Parathyroid adenoma (tissue), 2 donors: Measurements from ENCODE around the gene SCN4B.

Experiments
- H2AFZ ChIP-seq: fragments of 300-600 bp; sonication (generic); one replicate; pipeline ENCODE4 v1.7.0; 2017; ENCODE audit warnings: antibody characterized with exemption, mild to moderate bottlenecking
- H3K27ac ChIP-seq: fragments of 300-600 bp; sonication (generic); one replicate; pipeline ENCODE4 v1.7.0; 2017
- H3K27me3 ChIP-seq: fragments of 300-600 bp; sonication (generic); one replicate; pipeline ENCODE4 v1.7.0; 2017; ENCODE audit warnings: low read length; ENCODE audit not compliant: control insufficient read depth, insufficient read depth
- H3K36me3 ChIP-seq: fragments of 300-600 bp; sonication (generic); one replicate; pipeline ENCODE4 v1.7.0; 2017; ENCODE audit warnings: low read length; ENCODE audit not compliant: control insufficient read depth, insufficient read depth
- H3K4me1 ChIP-seq: fragments of 300-600 bp; sonication (generic); one replicate; pipeline ENCODE4 v1.7.0; 2017; ENCODE audit warnings: control low read depth
- H3K4me2 ChIP-seq: fragments of 300-600 bp; sonication (generic); one replicate; pipeline ENCODE4 v1.7.0; 2017; ENCODE audit warnings: low read length
- H3K4me3 ChIP-seq: fragments of 300-600 bp; sonication (generic); one replicate; pipeline ENCODE4 v1.7.0; 2017; ENCODE audit warnings: low read depth, low read length
- H3K79me2 ChIP-seq: fragments of 300-600 bp; sonication (generic); one replicate; pipeline ENCODE4 v1.7.0; 2017; ENCODE audit warnings: control low read depth
- H3K9ac ChIP-seq: fragments of 300-600 bp; sonication (generic); one replicate; pipeline ENCODE4 v1.7.0; 2017; ENCODE audit warnings: mild to moderate bottlenecking
- H3K9me3 ChIP-seq: fragments of 300-600 bp; sonication (generic); one replicate; pipeline ENCODE4 v1.7.0; 2017; ENCODE audit warnings: low read length; ENCODE audit not compliant: control insufficient read depth
- CTCF ChIP-seq: fragments of 300-600 bp; sonication (generic); IDR thresholded peaks from one replicate; pipeline ENCODE4 v1.7.0; 2017; ENCODE audit warnings: antibody characterized with exemption, mild to moderate bottlenecking
- donor health status: primary hyperparathyroidism.

Gene SCN4B

GRCh38 chr11:118120793-118121192, 31.8 kb downstream of the SCN4B start:
- H3K36me3 ChIP-seq, result no peaks in the 10 kb centered on the region
- H3K4me3 ChIP-seq, result no peak overlapping the region
- H3K4me1 ChIP-seq, result no peaks in the 10 kb centered on the region
- no peaks in the 10 kb centered on the region for H3K27me3 ChIP-seq
- no peak overlapping the region for H3K9ac ChIP-seq
- H3K9me3 ChIP-seq, result no peaks in the 10 kb centered on the region
- no peak for TF ChIP-seq CTCF
- H3K27ac ChIP-seq, result no peak overlapping the region
- H3K4me2 ChIP-seq, result no peak overlapping the region
- no peak overlapping the region for H2AFZ ChIP-seq
- no peaks in the 10 kb centered on the region for H3K79me2 ChIP-seq

GRCh38 chr11:118117790-118118601, 34.6 kb downstream of the SCN4B start:
- TF ChIP-seq CTCF, result no peak
- Histone ChIP-seq H3K79me2 (no peaks in the 10 kb centered on the region), H3K4me1 (no peaks in the 10 kb centered on the region), H3K9ac (no peak overlapping the region), H3K27ac (no peak overlapping the region), H3K4me2 (no peak overlapping the region), H3K9me3 (no peaks in the 10 kb centered on the region), H3K27me3 (no peaks in the 10 kb centered on the region), H3K36me3 (no peaks in the 10 kb centered on the region), H3K4me3 (no peak overlapping the region), H2AFZ (no peak overlapping the region)

- H3K9me3 ChIP-seq, result no peaks in the 10 kb centered on the region
- no peaks in the 10 kb centered on the region for H3K27me3 ChIP-seq
- no peaks in the 10 kb centered on the region for H3K79me2 ChIP-seq
- TF ChIP-seq CTCF, result no peak
- H3K9ac ChIP-seq, result no peak overlapping the region
- no peak overlapping the region for H3K4me2 ChIP-seq
- H3K27ac ChIP-seq, result no peak overlapping the region
- H2AFZ ChIP-seq, result no peak overlapping the region
- no peaks in the 10 kb centered on the region for H3K36me3 ChIP-seq
- H3K4me3 ChIP-seq, result no peak overlapping the region
- H3K4me1 ChIP-seq, result no peaks in the 10 kb centered on the region
Observed at GRCh38 chr11:118115048-118115447, 37.6 kb downstream of the SCN4B start.

GRCh38 chr11:118114266-118114665, 38.4 kb downstream of the SCN4B start:
- H3K9ac ChIP-seq, result no peak overlapping the region
- H3K4me1 ChIP-seq, result no peaks in the 10 kb centered on the region
- H3K4me3 ChIP-seq, result no peak overlapping the region
- H3K9me3 ChIP-seq, result no peaks in the 10 kb centered on the region
- no peaks in the 10 kb centered on the region for H3K36me3 ChIP-seq
- H3K4me2 ChIP-seq, result no peak overlapping the region
- H3K27me3 ChIP-seq, result no peaks in the 10 kb centered on the region
- no peak overlapping the region for H2AFZ ChIP-seq
- no peaks in the 10 kb centered on the region for H3K79me2 ChIP-seq
- no peak for TF ChIP-seq CTCF
- H3K27ac ChIP-seq, result no peak overlapping the region
